MV-4-11 (cell line): ENCODE measurements around the gene SEC14L1.
"Not testable (repeated sequence)": the region's sequence is repeated elsewhere in the genome, so short reads cannot be mapped to it uniquely, and the experiment has no call there.

ENCODE experiments used
- DNase-seq: peaks from one replicate; lab custom pipeline; 2025; lab: John Stamatoyannopoulos, UW

SEC14L1 gene

GRCh38 chr17:77237232-77238008 lies 96.7 kb downstream of the SEC14L1 start:
- DNase-seq: no peak

GRCh38 chr17:77240976-77241375 lies 100.2 kb downstream of the SEC14L1 start:
- no peak for DNase-seq

DNA sequence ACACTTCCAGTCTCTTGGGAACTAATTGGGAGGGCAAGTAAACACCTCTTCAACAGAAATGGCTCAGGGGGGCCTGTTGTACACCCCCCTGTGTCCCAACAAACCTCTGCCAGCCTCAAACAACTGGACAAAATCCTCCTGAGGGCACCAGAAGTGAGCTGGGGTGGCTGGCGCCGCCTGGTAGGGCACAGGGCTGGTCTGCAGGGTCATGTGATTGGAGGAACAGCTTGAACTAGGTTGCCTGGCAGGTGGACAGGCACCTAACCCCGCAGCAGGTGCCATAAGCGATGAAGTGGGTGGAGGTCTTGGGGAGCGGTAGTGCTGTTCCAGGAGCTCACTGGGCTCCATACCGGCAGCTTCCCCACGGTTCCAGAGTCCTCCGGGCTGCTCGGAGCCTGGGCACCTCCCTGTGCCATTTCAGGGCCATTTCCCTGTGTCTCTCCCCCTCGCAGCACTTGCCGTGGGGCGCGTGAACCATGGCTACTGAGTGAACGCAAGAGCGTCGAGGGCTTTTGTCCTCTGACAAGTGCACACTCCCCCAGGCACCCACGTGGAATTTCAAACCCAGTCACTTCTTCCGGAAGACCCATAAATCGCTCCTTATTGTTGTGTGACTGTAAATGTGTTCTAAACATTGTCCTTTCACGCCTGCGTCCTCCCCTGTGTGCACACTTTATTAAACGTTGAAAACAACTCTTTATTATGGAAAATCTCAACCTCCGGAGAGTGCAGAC lies 101.5 kb downstream of the SEC14L1 start:
- no peak for DNase-seq

GRCh38 chr17:77245162-77245926 lies 104.6 kb downstream of the SEC14L1 start:
- DNase-seq: no peak

- no peak for DNase-seq
These were observed 105.6 kb downstream of the SEC14L1 start for GRCh38 chr17:77246110-77247047.

- peak; percentile 36 for DNase-seq
These were observed 106.3 kb downstream of the SEC14L1 start for GRCh38 chr17:77247048-77247541.

GRCh38 chr17:77247609-77248008 lies 106.8 kb downstream of the SEC14L1 start:
- no peak for DNase-seq

DNA sequence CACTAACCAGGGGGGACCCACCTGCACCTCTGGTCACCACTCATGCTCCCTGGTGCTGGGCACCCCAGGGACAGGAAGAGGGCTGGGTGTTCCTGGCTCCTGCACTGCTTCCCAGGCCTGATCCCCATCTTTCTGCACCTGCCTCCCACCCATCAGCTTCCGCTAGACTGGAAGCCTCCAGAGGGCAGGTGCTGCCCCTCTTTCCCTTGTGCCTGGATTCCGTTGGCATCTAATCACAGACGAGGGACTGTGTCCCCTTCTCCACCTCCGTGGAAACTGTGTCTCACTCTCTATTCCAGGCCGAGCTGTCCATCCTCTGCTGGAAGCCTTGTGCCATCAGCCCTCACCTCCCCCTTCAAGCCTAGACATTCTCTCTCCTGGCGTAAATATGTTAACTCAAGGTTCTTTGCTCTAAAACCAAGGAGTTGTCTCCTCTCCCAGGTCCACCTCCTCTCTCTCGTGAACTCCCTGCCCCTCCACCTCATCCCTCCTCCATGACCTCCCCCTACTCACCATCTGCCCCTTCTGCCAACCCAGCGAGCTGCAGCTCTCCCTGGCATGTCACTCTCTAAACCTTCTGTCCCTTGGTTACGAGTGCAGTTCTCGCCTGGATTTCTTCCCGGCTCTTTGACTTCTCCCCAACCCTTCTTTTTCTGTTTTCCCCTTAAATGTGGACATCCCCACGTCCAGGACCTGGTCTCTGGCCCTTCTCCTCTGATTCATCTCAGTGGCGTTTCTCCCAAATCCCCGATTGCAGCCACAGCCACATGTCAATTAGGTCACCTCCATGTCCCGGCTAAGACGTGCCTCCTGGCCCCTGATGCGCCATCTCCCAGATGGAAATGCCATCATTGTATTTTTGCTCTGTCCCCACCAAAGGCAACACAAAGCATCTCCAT lies 107.7 kb downstream of the SEC14L1 start:
- no peak for DNase-seq

DNA sequence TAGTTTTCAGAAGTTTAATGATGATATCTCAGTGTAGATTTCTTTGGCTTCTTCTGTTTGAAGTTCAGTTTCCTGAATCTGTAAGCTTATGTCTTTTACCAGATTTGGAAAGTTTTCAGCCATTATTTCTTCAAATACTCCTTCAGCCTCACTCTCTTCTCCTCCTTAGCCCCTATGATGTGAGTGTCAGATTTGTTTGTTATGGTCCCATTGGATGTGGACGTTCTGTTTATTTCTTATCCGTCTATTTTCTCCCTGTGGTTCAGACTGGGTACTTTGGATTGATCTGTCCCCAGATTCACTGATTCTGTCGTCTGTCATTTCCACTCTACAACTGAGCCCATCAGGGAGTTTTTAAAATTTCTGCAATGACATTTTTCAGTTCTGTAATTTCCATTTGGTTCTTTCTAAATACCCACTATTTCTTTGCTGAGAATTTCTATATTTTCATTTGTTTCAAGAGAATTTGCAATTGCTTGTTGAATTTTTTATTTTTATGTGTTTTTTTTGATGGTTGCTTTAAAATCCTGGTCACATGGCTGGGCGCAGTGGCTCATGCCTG lies 110.9 kb downstream of the SEC14L1 start:
- DNase-seq: no peak

GRCh38 chr17:77252306-77252705 lies 111.5 kb downstream of the SEC14L1 start:
- DNase-seq: not testable (repeated sequence)

DNA sequence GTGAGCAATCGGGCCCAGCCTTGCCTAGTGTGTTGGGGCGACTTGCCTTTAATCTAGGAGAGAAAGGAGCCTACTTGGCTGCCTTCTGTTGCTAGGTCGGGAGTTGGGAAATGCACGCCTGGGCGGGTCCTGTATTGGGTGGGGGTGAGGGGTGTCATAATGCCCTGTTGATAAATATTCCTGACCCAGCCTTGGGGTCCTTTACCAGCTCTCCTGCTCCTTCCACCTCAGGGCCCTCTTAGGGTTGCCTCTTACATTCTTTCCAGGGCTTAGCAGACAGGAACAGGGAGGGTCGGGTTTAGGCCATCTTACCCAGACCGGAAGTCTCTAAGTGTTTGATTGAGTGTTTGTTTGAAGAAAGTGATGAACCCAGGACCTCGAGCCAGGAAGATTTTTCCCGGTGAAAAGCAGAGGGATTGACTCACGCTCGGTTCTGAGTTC lies 112.9 kb downstream of the SEC14L1 start:
- no peak for DNase-seq

DNA sequence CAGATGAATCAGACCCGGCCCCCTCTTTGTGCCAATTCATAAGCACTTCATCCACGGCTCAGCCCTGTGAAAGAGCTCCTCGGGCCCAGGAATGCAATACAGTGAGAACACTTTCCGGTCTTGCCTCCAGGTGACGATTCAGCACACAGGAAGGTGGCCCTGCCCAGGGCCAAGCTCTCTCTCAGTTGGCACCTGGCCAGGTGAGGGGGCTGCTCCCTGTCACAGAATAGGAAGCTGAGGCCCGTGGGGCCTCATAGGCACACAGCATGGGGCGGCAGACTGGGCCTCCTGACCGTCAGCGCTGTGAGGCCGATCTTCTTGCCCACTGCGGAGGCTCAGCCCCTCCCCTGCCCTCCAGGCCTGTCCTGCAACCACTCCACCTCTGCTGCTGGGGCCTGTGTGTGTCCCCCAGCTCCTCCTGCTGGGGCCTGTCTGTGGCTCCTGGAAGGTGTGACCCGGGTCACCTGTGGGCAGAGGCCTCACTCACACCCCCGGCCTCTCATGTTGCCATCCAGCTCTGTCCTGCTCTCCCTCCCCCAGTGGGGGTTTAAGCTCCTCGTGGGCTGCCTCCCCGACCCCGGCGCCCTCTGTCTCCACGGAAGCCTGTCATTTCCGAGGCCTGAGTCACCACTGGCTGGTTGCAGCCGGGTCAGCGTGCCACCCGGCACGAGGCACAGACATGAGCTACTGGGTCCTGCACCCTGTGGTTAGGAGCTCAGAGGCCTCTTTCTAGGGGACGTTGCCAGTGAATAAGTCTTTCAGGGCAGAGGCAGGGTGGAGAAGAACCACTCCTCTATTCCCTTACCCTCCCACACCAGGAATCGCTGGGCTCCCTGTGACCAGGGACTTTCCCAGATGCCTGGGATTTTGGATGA lies 114.4 kb downstream of the SEC14L1 start:
- DNase-seq: peak; percentile 70

DNA sequence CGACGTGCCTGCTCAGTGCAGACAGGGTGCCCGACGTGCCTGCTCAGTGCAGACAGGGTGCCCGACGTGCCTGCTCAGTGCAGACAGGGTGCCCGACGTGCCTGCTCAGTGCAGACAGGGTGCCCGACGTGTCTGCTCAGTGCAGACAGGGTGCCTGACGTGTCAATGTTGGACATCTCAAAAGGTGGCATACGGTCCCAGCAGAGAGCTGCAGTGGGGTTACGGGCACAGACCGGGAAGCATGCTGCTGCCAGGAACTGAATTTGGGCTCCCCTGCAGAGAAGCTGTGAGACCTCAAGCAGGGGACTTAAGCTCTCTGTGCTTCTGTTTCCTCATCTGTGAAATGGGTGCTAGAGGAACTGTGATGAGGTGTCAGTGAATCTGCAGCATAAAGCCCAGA lies 115.2 kb downstream of the SEC14L1 start:
- not testable (repeated sequence) for DNase-seq

GRCh38 chr17:77256710-77257109 lies 115.9 kb downstream of the SEC14L1 start:
- no peak for DNase-seq

DNA sequence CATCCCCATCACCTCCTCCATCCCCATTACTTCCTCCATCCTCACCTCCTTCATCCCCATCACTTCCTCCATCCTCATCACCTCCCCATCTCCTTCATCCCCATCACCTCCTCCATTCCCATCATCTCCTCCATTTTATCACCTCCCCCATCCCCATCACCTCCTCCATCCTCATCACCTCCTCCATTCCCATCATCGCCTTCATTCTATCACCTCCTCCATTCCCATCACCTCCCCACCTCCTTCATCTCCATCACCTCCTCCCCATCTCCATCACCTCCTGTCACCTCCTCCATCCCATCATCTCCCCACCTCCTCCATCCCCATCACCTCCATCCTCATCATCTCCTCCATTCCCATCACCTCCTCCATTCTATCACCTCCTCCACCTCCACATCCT lies 116.4 kb downstream of the SEC14L1 start:
- DNase-seq: no peak

DNA sequence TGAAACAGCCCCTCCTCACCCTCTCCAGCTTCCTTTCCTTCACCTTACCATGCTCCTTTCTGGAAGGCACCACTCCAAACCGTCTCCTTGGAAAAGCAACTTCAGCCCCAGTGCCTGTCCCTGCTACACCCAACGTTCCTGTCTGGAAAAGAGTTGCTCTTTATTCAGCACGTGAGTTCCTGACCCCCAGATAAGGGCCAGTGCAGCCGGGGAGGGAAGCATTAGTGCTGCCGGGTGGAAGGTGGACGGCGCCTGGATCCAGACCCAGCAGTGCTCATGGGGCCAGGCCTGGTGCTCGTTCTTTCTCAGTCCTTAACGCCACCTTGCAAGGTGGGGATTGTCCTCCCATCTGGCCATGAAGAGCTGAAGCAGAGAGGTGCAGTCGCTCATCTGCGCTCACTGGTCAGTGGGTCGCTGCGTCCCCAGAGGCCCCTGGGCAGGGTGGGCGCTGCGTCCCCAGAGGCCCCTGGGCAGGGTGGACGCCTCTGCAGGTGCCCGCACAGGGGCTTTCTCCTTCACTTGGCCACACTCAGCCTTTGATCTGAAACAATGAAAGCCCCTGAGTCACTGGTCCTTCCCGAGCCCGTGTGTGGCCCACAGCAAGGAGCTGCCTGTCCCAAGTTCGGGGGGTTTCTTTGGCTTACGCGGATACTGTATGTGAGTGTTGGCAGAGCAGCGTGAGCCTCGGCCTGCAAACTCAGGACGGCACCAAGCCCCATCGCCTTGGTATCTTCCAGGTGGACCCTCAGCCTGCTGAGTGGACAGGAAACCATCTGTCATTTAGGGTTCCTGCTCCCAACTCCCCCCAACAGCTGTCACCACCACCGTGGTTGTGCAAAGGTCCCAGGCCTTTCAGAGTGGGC lies 117.1 kb downstream of the SEC14L1 start:
- no peak for DNase-seq

DNA sequence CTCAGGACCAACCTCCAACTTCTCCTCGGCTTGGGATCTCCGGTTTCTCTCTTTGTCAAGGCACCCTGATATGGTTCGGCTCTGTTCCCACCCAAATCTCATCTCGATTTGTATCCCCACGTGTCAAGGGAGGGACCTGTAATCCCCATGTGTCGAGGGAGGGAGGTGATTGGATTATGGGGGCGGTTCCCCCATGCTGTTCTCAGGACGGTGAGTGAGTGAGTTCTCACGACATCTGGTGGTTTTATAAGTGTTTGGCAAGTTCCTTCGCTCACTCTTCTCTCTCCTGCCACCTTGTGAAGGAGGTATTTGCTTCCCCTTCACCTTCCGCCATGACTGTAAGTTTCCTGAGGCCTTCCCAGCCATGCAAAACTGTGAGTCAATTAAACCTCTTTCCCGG lies 117.9 kb downstream of the SEC14L1 start:
- no peak for DNase-seq
